ENCODE measurements around the gene PROM2.

PROM2 gene

DNA sequence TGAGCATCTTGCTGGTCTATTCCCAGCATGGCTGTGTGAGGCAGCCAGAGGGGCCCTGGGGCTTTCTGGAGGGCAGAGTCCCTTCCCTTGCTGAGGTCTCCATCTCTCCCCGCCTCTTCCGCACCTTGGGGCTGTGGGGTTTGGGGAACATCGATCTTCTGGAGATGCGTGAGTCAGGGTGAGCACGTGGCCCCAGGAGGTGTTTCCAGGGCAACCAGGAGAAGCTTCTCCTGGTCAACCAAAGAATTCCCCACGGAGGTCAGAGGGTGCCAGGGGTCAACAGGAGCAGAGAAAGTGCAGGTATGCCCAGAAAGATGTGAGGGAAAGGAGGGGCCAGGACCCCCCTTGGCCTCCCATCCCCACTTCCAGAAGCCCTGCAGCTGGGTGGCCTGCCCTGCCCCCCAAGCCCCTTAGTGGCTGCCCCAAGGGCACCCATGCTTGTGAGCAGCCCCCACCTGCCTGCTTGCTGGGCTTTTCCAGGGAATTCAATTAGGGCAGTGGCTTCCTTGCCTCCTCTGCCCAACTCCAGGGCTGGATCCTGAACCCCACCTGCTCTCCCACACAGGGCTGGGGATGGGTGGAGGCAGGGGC, 2.8 kb upstream of the PROM2 start:
- H3K27ac Mint-ChIP-seq = no peak overlapping the region
- H3K36me3 Mint-ChIP-seq (ENCODE audit: low read depth) = no peaks in the 10 kb centered on the region
- H3K9me3 Mint-ChIP-seq = no peaks in the 10 kb centered on the region

DNA sequence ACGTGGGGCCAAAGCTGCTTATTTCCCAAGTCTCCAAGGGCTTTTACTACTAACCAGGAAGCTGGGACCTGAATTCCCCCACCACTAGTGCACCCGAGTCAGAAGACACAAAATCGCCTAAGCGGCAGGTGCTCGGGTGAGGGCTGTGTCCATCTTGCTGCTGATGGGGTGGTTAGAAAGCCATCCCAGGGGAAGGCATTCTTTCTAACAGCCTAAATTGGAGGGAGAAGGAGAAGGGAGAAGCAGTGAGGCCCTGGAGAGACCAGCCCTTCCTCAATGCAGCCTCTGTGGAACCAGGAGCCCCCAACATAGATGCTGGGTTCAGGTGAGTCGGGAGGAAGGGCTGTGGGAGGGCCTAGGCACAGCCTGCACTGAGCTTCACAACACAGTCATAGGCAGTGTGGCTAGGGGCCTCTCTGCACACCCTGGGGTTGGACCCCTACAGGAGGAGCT, 1.9 kb upstream of the PROM2 start:
- H3K27ac Mint-ChIP-seq = no peak overlapping the region
- H3K4me3 Mint-ChIP-seq = no peak overlapping the region
- no peaks in the 10 kb centered on the region for H3K4me1 Mint-ChIP-seq
- no peak for TF ChIP-seq CTCF (IDR thresholded peaks at IDR 0.05; ENCODE audit: unreplicated experiment in 3 of 3)
- peaks cover 4% of the 10 kb centered on the region for H3K27me3 Mint-ChIP-seq (ENCODE audit: low read depth)
- H3K36me3 Mint-ChIP-seq (ENCODE audit: low read depth) = no peaks in the 10 kb centered on the region
- no peaks in the 10 kb centered on the region for H3K9me3 Mint-ChIP-seq

More for the DNA sequence above, 2.8 kb upstream of the PROM2 start:
- no peaks in the 10 kb centered on the region for H3K4me1 Mint-ChIP-seq
- H3K4me3 Mint-ChIP-seq = no peak overlapping the region
- TF ChIP-seq CTCF (IDR thresholded peaks at IDR 0.05; ENCODE audit: unreplicated experiment in 3 of 3) = no peak
- H3K27me3 Mint-ChIP-seq (ENCODE audit: low read depth) = peaks cover 5% of the 10 kb centered on the region

- H3K4me3 Mint-ChIP-seq = no peak overlapping the region
- no peak for TF ChIP-seq CTCF (IDR thresholded peaks at IDR 0.05; ENCODE audit: unreplicated experiment in 3 of 3)
- H3K36me3 Mint-ChIP-seq (ENCODE audit: low read depth) = no peaks in the 10 kb centered on the region
- no peaks in the 10 kb centered on the region for H3K4me1 Mint-ChIP-seq
- H3K9me3 Mint-ChIP-seq = no peaks in the 10 kb centered on the region
- no peak overlapping the region for H3K27ac Mint-ChIP-seq
- peaks cover 4% of the 10 kb centered on the region for H3K27me3 Mint-ChIP-seq (ENCODE audit: low read depth)
These were observed 1.5 kb upstream of the PROM2 start for GRCh38 chr2:95272781-95273180.

DNA sequence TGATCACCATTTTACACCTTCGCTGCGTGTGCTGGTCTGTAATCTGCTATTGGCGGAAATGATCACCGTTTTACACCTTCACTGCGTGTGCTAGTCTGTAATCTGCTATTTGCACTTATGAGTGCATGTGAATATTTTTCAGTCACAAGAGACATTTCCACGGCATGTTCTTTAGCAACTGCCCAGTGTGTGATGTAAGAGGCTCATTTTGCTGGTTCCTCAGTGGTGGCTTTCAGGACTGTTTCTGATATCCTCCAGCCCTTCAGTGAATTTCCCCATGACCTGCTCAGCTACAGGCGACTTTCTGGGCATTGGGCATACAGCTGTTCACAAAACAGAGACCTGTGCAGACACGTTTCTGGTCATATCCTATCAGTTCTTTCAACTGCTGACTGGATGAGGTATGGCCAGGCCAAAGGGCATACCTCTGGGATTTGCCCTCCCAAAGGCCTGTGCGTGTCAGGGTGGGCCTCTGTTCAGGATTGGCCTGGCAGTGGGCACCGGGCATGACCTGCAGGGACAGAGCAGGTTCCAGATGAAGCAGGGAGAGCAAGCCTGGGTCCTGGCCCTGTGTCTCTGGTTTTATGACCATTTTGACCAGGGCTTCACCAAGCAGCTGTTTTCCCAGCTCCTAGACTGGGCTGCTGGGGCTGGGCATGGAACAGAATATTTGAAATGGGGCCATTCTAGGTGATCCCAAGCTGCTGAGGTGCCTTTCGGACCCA, 521 bp upstream of the PROM2 start:
- Mint-ChIP-seq H3K36me3 (ENCODE audit: low read depth) (no peaks in the 10 kb centered on the region), H3K4me1 (no peaks in the 10 kb centered on the region), H3K27me3 (ENCODE audit: low read depth) (peaks cover 8% of the 10 kb centered on the region), H3K4me3 (no peak overlapping the region), H3K27ac (peak overlapping the region in 1 of 3 experiments; percentile 77), H3K9me3 (no peaks in the 10 kb centered on the region)
- TF ChIP-seq CTCF (IDR thresholded peaks at IDR 0.05; ENCODE audit: unreplicated experiment in 3 of 3) = no peak

- no peak for TF ChIP-seq CTCF (IDR thresholded peaks at IDR 0.05; ENCODE audit: unreplicated experiment in 3 of 3)
- no peaks in the 10 kb centered on the region for H3K4me1 Mint-ChIP-seq
- peak overlapping the region in 1 of 3 experiments; percentile 54 for H3K4me3 Mint-ChIP-seq
- H3K27me3 Mint-ChIP-seq (ENCODE audit: low read depth) = peaks cover 7% of the 10 kb centered on the region
- no peaks in the 10 kb centered on the region for H3K36me3 Mint-ChIP-seq (ENCODE audit: low read depth)
- no peaks in the 10 kb centered on the region for H3K9me3 Mint-ChIP-seq
- peak overlapping the region in 1 of 3 experiments; percentile 77 for H3K27ac Mint-ChIP-seq
These were observed 884 bp downstream of the PROM2 start for GRCh38 chr2:95275151-95275515.
